ENCODE data around the gene CEP95.

GRCh38 chr17:64503341-64503740, 3.4 kb upstream of the CEP95 start:
- TF ChIP-seq REST (IDR thresholded peaks at IDR 0.05; ENCODE audit: insufficient read depth in 1 of 2, low read depth in 2 of 2, low read length in 2 of 2) (no peak), TAF1 (IDR thresholded peaks at IDR 0.05; ENCODE audit: borderline replicate concordance, insufficient read depth, low read length) (no peak), SIN3A (IDR thresholded peaks at IDR 0.05; ENCODE audit: borderline replicate concordance, insufficient read depth, low read length) (no peak), POLR2AphosphoS5 (IDR thresholded peaks at IDR 0.05; ENCODE audit: low read depth, low read length) (no peak), FOXP2 (optimal IDR thresholded peaks at IDR 0.05; ENCODE audit: borderline replicate concordance, extremely low read depth, extremely low read length, insufficient read depth) (no peak)

Measured in PFSK-1 (cell line).